GM12878 (cell line): ENCODE measurements around the gene GRB10. TPM values are rescaled to one million over a fixed set of nuclear protein-coding genes. Genes with fewer than 3 reads are reported as not detected.

Experiments used
- ATAC-seq: fragments of 200-7000 bp; cut with Tn5 transposase; 3 replicates; pipeline ENCODE4 v1.9.1; 2020; ENCODE audit warnings: mild to moderate bottlenecking, moderate library complexity
- BruUV-seq: library from RNA; stranded (reverse); fragments of 400-500 nt; replicated peaks from 2 replicates; lab custom pipeline; 2021; lab: Mats Ljungman, UMichigan
- CTCF ChIA-PET: fragments of 300-600 bp; sonication (Branson Sonifier 250); formaldehyde crosslinking; extraction: SDS; loops from one replicate; lab custom pipeline; 2021; ENCODE audit warnings: inconsistent platforms; lab: Yijun Ruan, JAX
- POLR2A ChIA-PET: fragments of 350-600 bp; formaldehyde crosslinking; extraction: SDS; loops from one replicate; lab custom pipeline; 2021; ENCODE audit warnings: inconsistent platforms; lab: Charles Lee
- RAD21 ChIA-PET: fragments of 300-600 bp; sonication (Branson Sonifier 250); formaldehyde crosslinking; loops from one replicate; lab custom pipeline; 2023; ENCODE audit warnings: antibody characterized with exemption; ENCODE audit not compliant: unreplicated experiment; lab: Charles Lee
- SMC1A ChIA-PET: fragments of 300-600 bp; sonication (Branson Sonifier 250); formaldehyde crosslinking; loops from one replicate; lab custom pipeline; 2023; ENCODE audit not compliant: unreplicated experiment, uncharacterized antibody; lab: Charles Lee
- DNase-seq: peaks from one replicate; pipeline ENCODE4 v3.0.0-alpha.2; 2011; ENCODE audit warnings: low read depth, low spot score
- FAIRE-seq: peaks from 3 replicates; lab custom pipeline; 2011; peaks lifted over from hg19 to GRCh38; lab: Jason Lieb, UNC
- H2AFZ ChIP-seq: 2 replicates; pipeline ENCODE4 v1.6.0; 2011; ENCODE audit warnings: low read depth, low read length, control low read depth; ENCODE audit not compliant: control insufficient read depth
- H3K27ac ChIP-seq: 2 replicates; pipeline ENCODE4 v1.5.1; 2011; ENCODE audit warnings: control low read depth; ENCODE audit not compliant: control insufficient read depth, insufficient read depth
- H3K27me3 ChIP-seq, 2 experiments: replicated peaks in 1 of 2; 2 replicates each; pipeline versions ENCODE4 v1.6.0 to v1.6.1; 2011; ENCODE audit warnings: low read length in 1 of 2; ENCODE audit not compliant: control insufficient read depth in 2 of 2, insufficient read depth in 2 of 2
- H3K36me3 ChIP-seq, 2 experiments: 2 replicates each; pipeline ENCODE4 v1.5.1; 2011; ENCODE audit warnings: low read length in 1 of 2; ENCODE audit not compliant: control insufficient read depth in 2 of 2, insufficient read depth in 2 of 2
- H3K4me1 ChIP-seq: 2 replicates; pipeline ENCODE4 v1.6.1; 2011; ENCODE audit warnings: mild to moderate bottlenecking, low read length, moderate library complexity, mixed read lengths; ENCODE audit not compliant: control insufficient read depth, insufficient read depth
- H3K4me2 ChIP-seq: 2 replicates; pipeline ENCODE4 v1.6.0; 2011; ENCODE audit warnings: control low read depth; ENCODE audit not compliant: control insufficient read depth, insufficient read depth
- H3K4me3 ChIP-seq: fragments of 200-600 bp; sonication (generic); 2 replicates; pipeline ENCODE4 v1.5.1; 2016
- H3K79me2 ChIP-seq: 2 replicates; pipeline ENCODE4 v1.6.0; 2011; ENCODE audit warnings: low read length; ENCODE audit not compliant: control insufficient read depth, insufficient read depth
- H3K9ac ChIP-seq: 2 replicates; pipeline ENCODE4 v1.8.0; 2011; ENCODE audit warnings: low read length, control low read depth, mixed read lengths; ENCODE audit not compliant: control insufficient read depth, insufficient read depth
- H3K9me3 ChIP-seq: replicated peaks from 3 replicates; pipeline ENCODE4 v1.5.1; 2011; ENCODE audit warnings: mild to moderate bottlenecking, low read length; ENCODE audit not compliant: control insufficient read depth, insufficient read depth
- H4K20me1 ChIP-seq: 2 replicates; pipeline ENCODE4 v1.6.0; 2011; ENCODE audit not compliant: control insufficient read depth, insufficient read depth
- GATAD2B ChIP-seq: fragments of 450-650 bp; conservative IDR thresholded peaks from 2 replicates; pipeline ENCODE4 v1.6.1; 2017; ENCODE audit warnings: low read depth, mild to moderate bottlenecking, moderate library complexity
- HCFC1 ChIP-seq: fragments of 150-350 bp; IDR thresholded peaks from 2 replicates; pipeline ENCODE4 v1.6.1; 2014; ENCODE audit warnings: low read length
- NFYB ChIP-seq: IDR thresholded peaks from 2 replicates; pipeline ENCODE4 v1.6.1; 2011; ENCODE audit warnings: low read depth, mild to moderate bottlenecking, low read length, improper control_type of control experiment, moderate library complexity; ENCODE audit not compliant: insufficient read depth
- PAX5 ChIP-seq: IDR thresholded peaks from 2 replicates; pipeline ENCODE4 v1.6.1; 2011; ENCODE audit warnings: low read depth, low read length, borderline replicate concordance
- YY1 ChIP-seq: IDR thresholded peaks from 2 replicates; pipeline ENCODE4 v1.6.1; 2011; ENCODE audit warnings: low read depth, mild to moderate bottlenecking, low read length
- ZBED1 ChIP-seq: IDR thresholded peaks from 2 replicates; pipeline ENCODE4 v1.6.1; 2016; ENCODE audit warnings: borderline replicate concordance
- WGBS: methylation state at CpG from one replicate; pipeline ENCODE4 v1.1.6; 2016; ENCODE audit warnings: low lambda C conversion rate; ENCODE audit not compliant: insufficient replicate concordance, insufficient coverage; ENCODE audit errors: missing lambda C conversion rate; 5-methylcytosine and 5-hydroxymethylcytosine counted together
- in situ Hi-C: fragments of 300-500 bp; cut with MboI; formaldehyde crosslinking; loops from 9 replicates; pipeline ENCODE4 v1.14.3; 2018; ENCODE audit warnings: mixed read lengths
- intact Hi-C: fragments of 100-400 bp; cut with micrococcal nuclease; formaldehyde crosslinking; loops from one replicate; pipeline ENCODE4 v1.14.2; 2022; ENCODE audit not compliant: unreplicated experiment
- polyA plus RNA-seq, 11 experiments: library from polyadenylated mRNA; depleted of rRNA in 4 of 11; unstranded in 6 of 11; stranded (reverse) in 5 of 11; fragments of >200 nt; fragmentation: Nextera tagmentation in 4 of 11; fragmentation: Illumina TruSeq in 1 of 11; extraction: Ambion mirVana in 4 of 11; extraction: Trizol in 1 of 11; gene quantifications; 1 replicate in 1 of 11; 2 replicates in 10 of 11; pipeline versions ENCODE4 v1.2.1 to v1.2.3, GENCODE V29; 2011 to 2016; ENCODE audit warnings: inconsistent platforms in 2 of 11, missing spikeins in 2 of 11, low read depth in 1 of 11
- total RNA-seq, 4 experiments: library from RNA; depleted of rRNA in 3 of 4; stranded (reverse); fragments of >200 nt in 3 of 4; fragmentation: Illumina TruSeq in 1 of 4; extraction: Trizol in 1 of 4; gene quantifications; 2 replicates each; pipeline versions ENCODE4 v1.2.1 to v1.2.3, GENCODE V29; 2013 to 2021

Gene GRB10
- total and polyA plus RNA-seq, 10 of the 15 experiments (the other 5 are each of a cell fraction or from before 2014, with no cell fraction given): 0.04 to 0.33 TPM; not detected in 8

DNA sequence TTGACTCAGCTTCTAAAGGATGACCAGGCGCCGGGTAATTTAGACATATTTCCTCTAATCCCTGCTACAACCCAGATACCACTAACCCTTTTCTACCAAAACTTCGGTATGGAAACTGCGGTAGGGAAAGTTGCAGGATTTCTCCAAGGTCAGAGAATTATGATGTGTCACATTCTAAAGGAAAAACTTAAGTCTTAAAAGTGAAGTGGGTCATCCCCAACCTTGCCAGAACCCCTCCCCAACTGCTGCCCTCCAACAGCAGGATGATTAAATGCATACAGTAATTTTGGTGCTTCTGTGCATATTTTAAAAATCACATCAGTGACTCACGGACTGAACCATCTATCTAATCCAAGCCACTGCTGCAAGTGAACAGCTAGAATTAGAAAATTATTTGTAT, 52.7 kb downstream of the GRB10 start:
- no peak for DNase-seq
- H3K4me3 ChIP-seq: no peak overlapping the region
- intact Hi-C loops (no loop called here), in situ Hi-C loops (no loop called here)
- CTCF ChIA-PET: no interaction called here
- H2AFZ ChIP-seq: no peak overlapping the region
- no peak overlapping the region for H3K9ac ChIP-seq
- TF ChIP-seq YY1: no peak
- TF ChIP-seq ZBED1: no peak
- no peak for TF ChIP-seq NFYB
- H3K36me3 ChIP-seq: no peaks in the 10 kb centered on the region
- 54% methylated on average over 5 of the region's 5 CpGs for whole genome bisulfite sequencing
- POLR2A ChIA-PET: no interaction called here
- SMC1A ChIA-PET: interaction anchor here (0.6 kb wide), 1 partner anchor 213 kb away, joined by 3 read pairs; no protein-coding TSS in a partner anchor
- no peaks in the 10 kb centered on the region for H3K4me1 ChIP-seq
- no peaks in the 10 kb centered on the region for H3K9me3 ChIP-seq
- BruUV-seq: no TSS peak
- H3K27me3 ChIP-seq: peaks cover 2 to 7% of the 10 kb centered on the region in 2 experiments; a peak in 2 of 4 replicates
- no peak for FAIRE-seq
- H3K4me2 ChIP-seq: no peak overlapping the region
- no peaks in the 10 kb centered on the region for H3K79me2 ChIP-seq
- H3K27ac ChIP-seq: no peak overlapping the region
- ATAC-seq: no peak
- no peaks in the 10 kb centered on the region for H4K20me1 ChIP-seq
- RAD21 ChIA-PET: no interaction called here

DNA sequence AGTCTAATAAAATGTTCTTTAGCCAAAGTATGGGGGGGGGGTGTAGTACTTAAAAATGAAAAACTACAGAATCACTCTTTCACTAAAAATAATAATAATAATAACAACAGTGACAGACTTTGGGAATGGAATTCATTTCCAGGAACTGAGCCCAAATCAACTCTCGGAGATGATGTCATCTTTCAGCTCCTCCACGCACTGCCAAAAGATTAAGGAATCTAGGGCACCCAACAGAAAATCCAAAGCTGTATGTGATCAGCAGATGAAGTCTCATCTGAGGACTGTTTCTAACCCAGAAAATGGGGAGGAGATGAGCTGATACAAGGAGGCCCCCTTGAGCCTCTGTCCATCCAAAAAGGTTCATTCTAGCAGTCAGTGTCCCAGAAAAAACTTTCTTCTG, 54.5 kb downstream of the GRB10 start:
- CTCF ChIA-PET: no interaction called here
- 33% methylated on average over 2 of the region's 2 CpGs for WGBS
- intact Hi-C loops (no loop called here), in situ Hi-C loops (no loop called here)
- peaks cover 2 to 7% of the 10 kb centered on the region in 2 experiments; a peak in 2 of 4 replicates for H3K27me3 ChIP-seq
- H4K20me1 ChIP-seq: no peaks in the 10 kb centered on the region
- H3K9ac ChIP-seq: no peak overlapping the region
- POLR2A ChIA-PET: no interaction called here
- no peak overlapping the region for H3K4me2 ChIP-seq
- H3K4me1 ChIP-seq: no peaks in the 10 kb centered on the region
- ATAC-seq (no peak), FAIRE-seq (no peak), DNase-seq (no peak)
- no peaks in the 10 kb centered on the region for H3K9me3 ChIP-seq
- no peaks in the 10 kb centered on the region for H3K36me3 ChIP-seq
- H3K4me3 ChIP-seq: no peak overlapping the region
- no peak overlapping the region for H3K27ac ChIP-seq
- BruUV-seq: no TSS peak
- SMC1A ChIA-PET: interaction anchor here (0.7 kb wide), 1 partner anchor 534 kb away, joined by 3 read pairs; no protein-coding TSS in a partner anchor
- no peaks in the 10 kb centered on the region for H3K79me2 ChIP-seq
- no peak overlapping the region for H2AFZ ChIP-seq
- RAD21 ChIA-PET: no interaction called here
- TF ChIP-seq HCFC1: no peak
- no peak for TF ChIP-seq GATAD2B
- no peak for TF ChIP-seq PAX5
